Non-pigmented ciliary epithelial cell (primary cell): ENCODE data around the gene ARL6IP6.
"Not testable (repeated sequence)": the region's sequence is repeated elsewhere in the genome, so short reads cannot be mapped to it uniquely, and the experiment has no call there.

Experiments used
- DNase-seq: peaks from one replicate; pipeline ENCODE4 v3.0.0-alpha.2; 2010; ENCODE audit warnings: low read depth

Gene ARL6IP6

GRCh38 chr2:152722639-152723038 is 4.2 kb downstream of the ARL6IP6 start:
- DNase-seq = not testable (repeated sequence)

- no peak for DNase-seq
Observed at GRCh38 chr2:152723918-152724317, 5.5 kb downstream of the ARL6IP6 start.

DNA sequence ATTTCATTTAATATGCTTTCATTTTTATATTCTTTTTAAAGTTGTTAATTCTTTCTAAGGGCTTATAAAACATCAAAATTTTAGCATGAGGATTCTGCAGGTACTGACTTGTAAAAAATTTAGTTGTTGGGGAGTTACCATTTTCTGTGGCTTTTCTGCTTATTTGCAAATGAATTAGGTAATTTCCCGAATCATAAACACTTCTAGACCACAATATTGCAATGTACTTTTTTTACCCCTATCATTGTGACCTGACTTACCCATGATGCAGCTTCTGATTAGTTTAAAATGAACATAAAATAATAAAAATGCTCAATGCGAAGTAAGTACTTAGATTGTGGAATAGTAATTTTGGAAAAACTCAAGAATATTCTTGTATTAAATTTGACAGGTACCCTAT is 11.4 kb downstream of the ARL6IP6 start:
- no peak for DNase-seq

- no peak for DNase-seq
Observed at GRCh38 chr2:152730591-152731333, 12.3 kb downstream of the ARL6IP6 start.

GRCh38 chr2:152737509-152737908 is 19.1 kb downstream of the ARL6IP6 start:
- not testable (repeated sequence) for DNase-seq

GRCh38 chr2:152738438-152738837 is 20.0 kb downstream of the ARL6IP6 start:
- no peak for DNase-seq

GRCh38 chr2:152739705-152740104 is 21.3 kb downstream of the ARL6IP6 start:
- not testable (repeated sequence) for DNase-seq

DNA sequence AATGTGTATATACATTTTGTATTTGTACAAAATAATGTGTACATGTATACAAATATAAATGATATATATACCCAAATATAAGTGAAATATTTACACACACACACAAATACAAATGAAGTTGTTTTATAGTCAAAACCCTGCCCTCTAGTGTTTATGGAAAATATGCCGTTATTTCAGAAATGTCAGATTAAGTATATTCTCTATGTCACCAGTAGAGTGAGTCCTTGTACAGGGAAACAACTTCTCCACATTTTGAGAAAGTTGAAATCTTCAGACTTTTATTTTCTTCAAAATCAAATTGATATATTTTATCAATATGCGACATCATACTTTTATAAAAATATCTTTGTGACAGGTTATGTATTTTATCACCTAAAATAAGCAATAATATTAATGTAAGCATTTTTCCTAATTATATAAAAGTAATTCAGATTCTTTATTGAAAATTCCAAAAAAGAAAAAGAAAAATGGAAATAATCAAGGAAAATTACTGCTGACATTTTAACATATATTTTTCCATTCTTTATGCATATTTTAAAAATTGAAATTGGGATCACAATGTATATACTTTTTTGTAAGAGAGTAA is 22.4 kb downstream of the ARL6IP6 start:
- DNase-seq = peak; percentile 36

- DNase-seq = no peak
Observed at GRCh38 chr2:152743002-152743401, 24.6 kb downstream of the ARL6IP6 start.

GRCh38 chr2:152747751-152748150 is 29.3 kb downstream of the ARL6IP6 start:
- DNase-seq = not testable (repeated sequence)

DNA sequence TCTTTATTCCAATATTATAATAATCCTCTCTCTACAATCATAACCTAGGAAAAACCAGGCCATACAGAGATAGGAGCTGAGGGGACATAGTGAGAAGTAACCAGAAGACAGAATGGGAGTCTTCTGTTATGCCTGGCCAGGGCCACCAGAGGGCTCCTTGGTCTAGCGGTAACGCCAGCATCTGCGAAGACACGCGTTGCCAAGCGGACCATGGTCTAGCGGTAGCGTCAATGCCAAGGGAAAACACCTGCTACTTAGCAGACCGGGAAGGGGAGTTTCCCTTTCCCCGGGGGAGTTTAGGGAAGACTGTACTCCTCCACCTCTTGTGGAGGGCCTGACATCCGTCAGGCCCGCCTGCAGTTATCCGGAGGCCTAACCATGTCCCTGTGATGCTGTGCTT is 36.6 kb downstream of the ARL6IP6 start:
- DNase-seq = no peak

GRCh38 chr2:152759290-152760072 is 41.1 kb downstream of the ARL6IP6 start:
- DNase-seq = no peak

GRCh38 chr2:152761214-152761613 is 42.8 kb downstream of the ARL6IP6 start:
- DNase-seq = no peak

DNA sequence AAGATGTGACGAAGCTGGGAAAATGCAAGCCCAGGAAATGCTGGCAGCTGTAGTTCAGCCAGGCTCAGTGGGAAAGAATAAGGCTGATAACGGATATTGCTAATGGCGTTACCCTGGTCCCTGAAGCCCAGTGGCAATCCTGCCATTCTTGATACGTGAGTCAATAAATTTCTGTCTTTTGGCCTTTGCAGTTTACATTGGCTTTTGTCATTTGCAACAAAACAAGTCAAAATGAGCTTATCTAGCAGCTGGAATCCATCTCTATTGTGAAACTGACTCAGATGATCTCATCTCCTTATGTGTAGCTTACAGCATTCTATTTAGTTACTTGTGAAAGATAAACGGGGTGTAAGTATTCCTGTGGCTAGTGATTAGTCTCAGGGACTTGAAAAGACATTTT is 43.8 kb downstream of the ARL6IP6 start:
- peak; percentile 91 for DNase-seq

GRCh38 chr2:152763208-152763607 is 44.8 kb downstream of the ARL6IP6 start:
- not testable (repeated sequence) for DNase-seq

DNA sequence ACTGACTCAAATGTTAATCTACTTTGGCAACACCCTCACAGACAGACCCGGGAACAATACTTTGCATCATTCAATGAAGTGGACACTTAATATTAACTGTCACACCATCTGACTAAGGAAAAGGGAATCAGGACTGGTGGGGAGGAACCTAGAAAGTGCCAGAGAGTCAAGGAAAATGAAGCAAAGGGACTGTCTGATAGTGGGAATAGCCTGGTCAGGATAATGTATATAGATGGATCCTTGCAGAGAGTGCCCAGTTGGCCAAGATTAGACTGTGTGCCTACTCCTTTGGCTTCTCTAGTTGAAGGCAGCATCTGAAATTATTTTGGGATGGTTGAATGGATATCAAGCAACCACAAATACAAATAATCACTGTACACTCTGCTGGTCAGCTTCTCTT is 45.2 kb downstream of the ARL6IP6 start:
- DNase-seq = no peak

- no peak for DNase-seq
Observed at GRCh38 chr2:152766928-152767327, 48.5 kb downstream of the ARL6IP6 start.

- DNase-seq = no peak
Observed at GRCh38 chr2:152781175-152781574, 62.8 kb downstream of the ARL6IP6 start.

DNA sequence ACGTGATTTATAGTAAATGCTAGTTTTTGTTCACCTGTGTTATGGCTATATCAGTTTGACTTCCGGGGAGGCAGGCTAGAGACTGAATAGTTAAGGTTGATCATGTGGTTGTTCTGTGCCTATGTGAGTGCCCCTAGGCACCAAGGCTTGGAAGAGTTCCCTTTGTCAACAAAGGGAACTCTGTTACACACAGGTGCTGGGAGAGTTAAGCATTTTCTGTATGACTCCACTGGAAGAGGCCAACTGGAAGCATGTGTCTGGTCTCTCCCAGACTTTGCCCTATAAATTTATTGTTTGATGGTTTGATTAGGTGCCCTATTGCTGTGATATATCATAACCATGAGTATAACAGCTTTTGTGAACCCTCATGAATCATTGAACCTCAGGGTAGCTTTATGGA is 63.8 kb downstream of the ARL6IP6 start:
- DNase-seq = no peak

GRCh38 chr2:152790883-152791282 is 72.5 kb downstream of the ARL6IP6 start:
- DNase-seq = no peak

DNA sequence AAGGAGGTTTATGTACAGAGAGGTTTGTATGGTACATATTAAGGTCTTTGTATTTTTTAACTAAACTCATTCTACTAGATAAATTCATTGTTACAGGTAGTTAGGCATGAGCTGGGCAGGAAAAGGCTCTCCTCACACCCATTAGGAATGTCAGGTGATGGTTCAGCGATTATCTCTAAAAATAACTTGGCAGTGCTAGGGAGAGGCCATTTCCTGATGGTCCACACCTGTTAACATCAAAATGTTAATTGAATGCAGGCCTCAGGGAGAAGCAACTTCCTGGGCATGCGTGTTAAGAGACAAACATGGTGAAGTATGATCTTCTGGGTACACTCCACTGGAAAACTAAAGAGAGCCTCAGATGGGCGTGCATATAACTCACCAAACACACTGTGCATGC is 73.6 kb downstream of the ARL6IP6 start:
- no peak for DNase-seq

GRCh38 chr2:152792974-152793373 is 74.6 kb downstream of the ARL6IP6 start:
- no peak for DNase-seq

DNA sequence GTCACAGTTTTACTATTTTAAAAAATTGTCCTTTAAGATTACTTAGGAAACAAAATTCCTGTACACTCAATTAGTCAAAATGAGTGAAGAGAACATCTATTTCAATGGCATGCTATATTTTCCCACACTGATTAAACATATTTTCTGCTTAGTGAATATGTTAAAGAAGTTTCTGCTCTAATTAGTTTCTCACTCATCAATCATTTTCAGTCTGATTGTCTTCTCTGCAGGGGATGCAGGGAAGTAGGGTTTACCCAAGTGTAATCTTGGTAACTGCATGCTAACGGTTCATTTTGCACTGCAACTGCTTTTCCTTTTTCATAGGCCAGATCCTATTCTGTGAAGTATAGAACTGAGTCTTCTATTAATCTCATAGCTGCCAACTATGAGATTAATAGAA is 78.5 kb downstream of the ARL6IP6 start:
- no peak for DNase-seq
